Activated T-cell treated with anti-CD3 and anti-CD28 coated beads, Interleukin-2, amount 50 U/mL, for 48 hours (primary cell): Measurements from ENCODE around the gene TTLL5.
A peak's percentile ranks its signal among the peaks of the same experiment; 100 is the strongest.

Experiments used
- DNase-seq, 2 experiments: peaks; one replicate each; pipeline ENCODE4 v3.0.0-alpha.2; 2020

Gene TTLL5

DNA sequence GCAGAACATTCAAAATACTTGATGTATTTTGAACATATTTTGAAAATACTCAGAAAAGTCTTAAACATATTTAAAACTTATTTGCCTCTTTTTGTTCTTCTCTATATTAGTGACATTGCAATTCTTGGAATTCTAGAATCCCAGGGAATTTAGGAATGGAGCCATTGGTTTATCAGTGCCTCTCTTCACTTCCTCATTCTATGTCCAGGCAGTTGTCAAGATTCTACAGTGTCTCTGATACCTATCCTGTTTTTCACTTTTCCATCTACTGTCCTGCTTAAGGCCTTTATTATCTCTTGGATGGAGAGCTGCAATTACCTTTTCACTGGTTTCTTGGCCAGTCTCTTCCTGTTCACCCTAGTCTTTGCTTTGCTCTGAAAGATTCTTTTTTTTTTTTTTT lies 144.6 kb downstream of the TTLL5 start:
- no peak for DNase-seq

GRCh38 chr14:75806352-75806832 lies 145.3 kb downstream of the TTLL5 start:
- DNase-seq, result no peak

GRCh38 chr14:75807667-75808360 lies 146.8 kb downstream of the TTLL5 start:
- DNase-seq, result no peak

GRCh38 chr14:75811136-75811829 lies 150.2 kb downstream of the TTLL5 start:
- no peak for DNase-seq

DNA sequence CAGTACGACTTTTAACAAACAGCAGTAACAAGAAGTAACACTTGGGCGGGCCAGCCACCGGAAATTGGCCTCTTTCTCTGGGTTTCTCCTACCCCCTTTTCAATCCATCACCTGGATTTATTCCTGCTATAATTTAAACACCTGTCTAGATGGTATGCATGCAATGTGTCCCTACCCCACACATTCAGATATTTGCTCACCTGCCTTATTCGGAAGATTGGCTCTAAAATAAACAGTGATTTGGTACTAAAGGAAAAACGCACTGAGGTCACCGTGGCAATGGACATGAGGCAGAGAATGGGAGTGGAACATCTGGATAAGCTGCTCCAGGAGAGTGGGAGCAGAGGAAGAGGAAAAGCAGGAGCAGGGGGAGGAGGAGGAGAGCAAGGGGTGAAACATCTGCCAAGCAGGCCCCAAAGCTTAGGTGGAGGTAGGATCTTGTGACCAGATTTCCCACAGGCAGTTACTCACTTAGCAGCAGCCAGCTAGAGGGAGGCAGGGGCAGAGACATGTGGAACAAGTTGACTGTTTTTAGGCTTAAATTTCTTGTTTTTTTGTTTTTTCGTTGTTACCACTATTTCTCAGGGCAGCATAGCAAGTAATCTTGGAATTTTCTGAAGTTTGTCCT lies 150.9 kb downstream of the TTLL5 start:
- no peak for DNase-seq

DNA sequence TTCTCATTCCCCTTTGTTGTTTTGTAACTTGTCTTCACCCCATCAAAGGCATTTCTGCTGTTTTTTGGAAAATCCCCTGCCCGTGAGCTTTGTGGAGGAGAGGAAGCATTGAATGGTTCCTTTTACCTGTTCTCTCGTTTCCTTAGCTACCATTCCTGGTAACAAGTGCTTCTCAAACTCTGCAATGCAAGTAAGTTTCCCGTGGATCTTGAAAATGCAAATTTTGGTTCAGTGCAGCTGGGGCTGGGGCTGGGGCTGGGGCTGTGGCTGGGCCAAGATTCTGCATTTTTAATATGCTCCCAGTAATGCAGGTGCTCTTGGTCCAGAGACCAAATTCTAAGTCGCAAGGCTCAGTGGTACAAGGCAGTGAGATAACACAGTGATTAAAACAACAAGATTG lies 151.6 kb downstream of the TTLL5 start:
- no peak for DNase-seq

GRCh38 chr14:75820761-75821160 lies 159.7 kb downstream of the TTLL5 start:
- no peak for DNase-seq

DNA sequence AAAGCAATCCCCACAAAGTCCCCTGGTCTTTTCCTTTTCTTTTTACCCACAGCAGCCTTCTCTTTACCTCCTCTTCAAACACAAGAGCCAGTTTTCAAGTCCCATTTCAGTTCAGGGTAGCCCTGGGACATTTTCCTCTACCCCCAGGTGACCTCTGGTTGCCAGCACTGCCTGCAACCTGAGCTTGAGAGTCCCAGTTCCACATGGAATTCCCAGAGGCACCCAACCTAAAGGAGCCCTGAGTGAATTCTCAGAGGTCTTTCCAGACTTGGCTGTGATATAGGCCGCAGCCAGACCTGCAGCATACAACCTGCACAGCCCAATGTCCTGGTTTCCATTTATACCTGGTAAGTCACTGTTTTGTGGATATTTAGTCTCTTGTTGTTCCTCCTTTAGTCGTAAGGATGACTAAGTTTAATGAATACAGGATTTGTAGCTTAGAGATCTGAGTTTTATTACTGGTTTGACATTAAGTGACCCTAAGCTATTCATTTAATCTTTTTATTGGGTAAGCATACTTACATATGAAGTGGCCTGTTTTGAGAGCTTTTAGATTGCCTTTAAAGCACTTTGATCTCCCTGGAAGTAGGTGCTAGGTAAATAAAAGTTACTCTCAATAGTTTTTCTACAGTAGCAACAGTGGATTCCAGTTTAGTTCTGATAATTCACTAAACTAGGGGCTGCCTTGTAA lies 160.9 kb downstream of the TTLL5 start:
- no peak for DNase-seq

GRCh38 chr14:75822522-75823141 lies 161.6 kb downstream of the TTLL5 start:
- no peak for DNase-seq

DNA sequence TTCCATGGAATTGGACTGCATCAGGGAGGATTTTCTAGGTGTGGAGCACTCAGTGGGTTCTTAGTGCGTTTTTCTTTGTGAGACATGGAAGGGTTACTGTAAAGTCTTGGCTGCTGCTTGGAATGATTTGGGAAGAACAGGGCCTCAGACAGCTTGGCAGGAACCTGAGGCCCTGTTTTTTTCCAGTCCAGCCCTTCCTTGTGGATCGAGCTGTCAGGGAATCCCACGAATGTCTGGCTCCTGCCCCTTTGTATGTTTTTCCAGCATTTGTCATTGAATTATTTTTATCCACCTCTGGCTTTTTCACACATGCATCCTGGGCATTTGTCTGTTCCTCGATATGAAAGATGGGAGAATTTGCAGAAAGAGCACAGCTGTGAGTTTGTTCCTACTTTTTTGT lies 162.3 kb downstream of the TTLL5 start:
- DNase-seq, result no peak

DNA sequence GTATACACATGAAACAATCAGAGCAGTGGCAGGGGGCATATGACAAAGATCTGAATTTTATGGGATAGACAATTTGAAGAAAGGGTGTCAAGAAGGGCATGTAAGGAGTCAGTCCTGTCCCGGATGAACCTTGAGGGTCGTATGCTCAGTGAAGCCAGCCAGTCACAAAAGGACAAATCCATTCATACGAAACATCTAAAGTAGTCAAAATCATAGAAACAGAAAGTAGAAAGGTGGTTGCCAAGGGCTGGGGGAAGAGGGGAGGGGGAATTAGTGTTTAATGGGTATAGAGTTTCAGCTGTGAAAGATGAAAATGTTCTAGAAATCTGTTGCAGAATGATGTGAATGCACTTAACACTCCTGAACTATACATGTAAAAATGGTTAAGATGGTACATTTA lies 163.3 kb downstream of the TTLL5 start:
- DNase-seq, result no peak

GRCh38 chr14:75825147-75825592 lies 164.1 kb downstream of the TTLL5 start:
- no peak for DNase-seq

DNA sequence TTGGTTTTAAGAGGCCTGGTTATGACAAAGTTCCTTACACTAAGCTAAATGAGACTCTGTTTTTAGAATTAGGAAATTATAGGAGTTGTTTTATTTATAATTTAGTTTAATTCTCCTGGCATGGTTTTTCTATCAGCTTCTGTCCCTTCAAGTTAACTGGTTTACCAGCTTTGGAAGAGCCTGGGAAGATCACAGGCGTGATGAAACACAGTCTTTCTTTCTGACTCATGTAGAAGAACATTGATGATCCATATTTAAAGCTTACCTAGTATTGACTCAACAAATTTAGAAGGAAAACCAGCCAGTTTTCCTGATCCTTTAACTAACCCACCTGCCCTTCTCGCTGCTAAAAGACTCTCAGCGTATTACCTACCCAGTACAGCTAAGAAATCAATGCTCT lies 165.6 kb downstream of the TTLL5 start:
- DNase-seq, result no peak

GRCh38 chr14:75827331-75827730 lies 166.3 kb downstream of the TTLL5 start:
- DNase-seq, result no peak

- DNase-seq, result no peak
These were observed 168.3 kb downstream of the TTLL5 start for GRCh38 chr14:75829316-75829715.

GRCh38 chr14:75831455-75831854 lies 170.4 kb downstream of the TTLL5 start:
- DNase-seq, result peak; percentile 41 to 52

DNA sequence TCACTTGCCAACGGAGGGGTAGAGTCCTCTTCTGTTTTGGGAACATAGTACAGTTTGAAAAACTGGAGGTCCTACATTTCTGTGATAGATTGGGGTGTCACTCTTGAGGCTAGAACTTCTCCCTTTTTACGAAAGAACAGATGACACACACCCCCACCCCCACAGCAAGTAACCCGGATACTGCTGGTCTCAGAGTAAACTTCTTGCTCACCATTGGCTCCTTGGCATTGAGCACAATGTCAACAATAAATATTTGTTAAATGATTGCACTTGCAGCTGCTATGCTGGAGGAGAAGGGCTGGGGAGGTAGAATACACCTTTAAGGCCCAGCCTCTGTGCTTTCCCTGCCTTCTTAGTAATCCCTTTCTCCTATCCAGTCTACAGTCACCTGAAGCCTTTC lies 170.9 kb downstream of the TTLL5 start:
- peak in 1 of 2 experiments; percentile 20 for DNase-seq

GRCh38 chr14:75832621-75833297 lies 171.7 kb downstream of the TTLL5 start:
- DNase-seq, result no peak

GRCh38 chr14:75833326-75834020 lies 172.4 kb downstream of the TTLL5 start:
- no peak for DNase-seq

DNA sequence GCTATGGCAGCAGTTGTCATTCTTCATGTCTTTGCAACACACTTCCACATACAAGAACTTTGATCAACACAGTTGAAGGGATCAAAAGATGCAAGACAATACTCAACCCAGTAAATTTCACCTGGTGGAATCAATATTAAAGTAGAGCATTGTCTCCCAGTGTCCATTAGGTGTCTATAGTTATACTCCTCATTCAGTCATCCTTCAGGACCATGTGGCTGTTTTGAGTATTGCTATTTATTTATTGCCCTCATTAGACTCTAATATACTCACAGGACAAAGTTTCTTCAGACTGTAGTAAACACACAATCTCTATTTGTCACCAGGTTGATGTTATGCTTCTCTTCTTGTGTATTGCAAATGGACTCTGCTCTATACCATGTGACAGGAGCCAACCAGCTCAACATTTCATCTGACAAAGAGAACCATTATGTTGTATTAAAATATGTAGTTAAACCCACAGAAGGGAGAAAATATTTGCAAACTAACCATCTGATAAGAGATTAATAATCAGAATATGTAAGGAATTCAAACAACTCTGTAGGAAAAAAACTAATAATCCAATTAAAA lies 174.2 kb downstream of the TTLL5 start:
- no peak for DNase-seq

DNA sequence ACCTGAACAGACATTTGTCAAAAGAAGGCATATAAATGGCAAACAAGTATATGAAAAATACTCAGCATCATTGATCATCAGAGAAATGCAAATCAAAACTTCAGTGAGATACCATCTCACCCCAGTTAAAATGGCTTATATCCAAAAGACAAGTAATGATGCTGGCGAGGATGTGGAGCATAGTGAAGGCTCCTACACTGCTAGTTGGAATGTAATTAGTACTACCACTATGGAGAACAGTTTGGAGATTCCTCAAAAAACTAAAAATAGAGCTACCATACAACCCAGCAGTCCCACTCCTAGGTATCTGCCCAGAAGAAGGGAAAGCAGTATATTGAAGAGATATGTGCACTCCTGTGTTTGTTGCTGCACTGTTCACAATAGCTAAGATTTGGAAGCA lies 174.7 kb downstream of the TTLL5 start:
- no peak for DNase-seq
